Measurements from ENCODE around the gene GLG1.

Gene GLG1

DNA sequence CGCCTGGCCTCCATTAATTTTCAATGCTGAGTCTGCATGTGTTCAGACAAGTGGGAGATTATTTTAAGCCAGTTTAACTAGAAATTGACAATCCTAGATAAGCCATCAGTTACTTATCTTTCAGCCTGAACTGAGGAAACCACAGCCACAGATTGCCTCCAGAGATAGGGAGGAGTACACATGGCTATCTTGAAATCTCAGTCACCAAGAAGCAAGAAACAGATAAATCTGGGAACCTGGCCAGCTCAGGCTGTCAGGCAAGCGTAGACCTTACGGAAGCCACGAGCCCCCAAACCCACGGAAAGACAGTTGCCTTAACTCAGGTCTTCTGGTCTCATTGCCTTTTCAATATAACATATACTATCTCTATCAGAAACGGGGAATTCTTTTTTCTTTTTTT, 2.0 kb upstream of the GLG1 start:
- no peak for DNase-seq (ENCODE audit: low read depth in 3 of 3)

DNA sequence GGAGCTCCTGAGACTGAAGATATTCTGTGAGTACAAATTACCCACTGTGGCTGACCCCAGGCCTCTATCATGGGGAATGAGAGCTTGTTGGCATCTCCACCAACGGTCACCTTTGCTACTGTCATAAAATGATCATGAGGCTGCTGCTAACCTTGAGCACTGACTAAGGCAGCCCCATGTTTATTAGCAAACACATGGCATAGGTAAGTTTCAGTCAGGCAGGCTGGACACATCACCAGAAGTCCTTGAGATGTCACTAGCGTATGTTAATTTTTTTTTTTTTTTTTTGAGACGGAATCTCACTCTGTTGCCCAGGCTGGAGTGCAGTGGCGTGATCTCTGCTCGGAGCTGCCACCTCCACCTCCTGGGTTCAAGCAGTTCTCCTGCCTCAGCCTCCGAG, 1.5 kb upstream of the GLG1 start:
- DNase-seq (ENCODE audit: low read depth in 3 of 3), result no peak

DNA sequence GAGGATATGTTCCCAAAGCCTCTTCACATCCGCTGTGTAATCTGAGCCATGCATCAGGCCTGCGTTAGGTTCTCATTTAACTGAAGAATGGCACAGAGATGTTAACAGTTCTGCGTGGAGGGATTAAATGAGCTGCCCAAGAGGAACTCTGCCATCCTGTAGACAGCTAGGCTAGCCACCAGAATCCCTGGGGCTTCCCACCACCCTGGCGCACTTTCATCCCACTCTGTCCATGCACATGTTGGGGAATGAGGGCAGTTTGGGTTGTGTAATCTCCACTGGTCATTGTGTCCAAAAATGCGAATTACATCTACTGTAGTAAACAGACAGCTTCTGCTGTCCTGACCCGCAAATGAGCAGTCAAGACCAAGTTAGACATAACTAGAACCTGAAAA, 1.0 kb upstream of the GLG1 start:
- no peak for DNase-seq (ENCODE audit: low read depth in 3 of 3)

DNA sequence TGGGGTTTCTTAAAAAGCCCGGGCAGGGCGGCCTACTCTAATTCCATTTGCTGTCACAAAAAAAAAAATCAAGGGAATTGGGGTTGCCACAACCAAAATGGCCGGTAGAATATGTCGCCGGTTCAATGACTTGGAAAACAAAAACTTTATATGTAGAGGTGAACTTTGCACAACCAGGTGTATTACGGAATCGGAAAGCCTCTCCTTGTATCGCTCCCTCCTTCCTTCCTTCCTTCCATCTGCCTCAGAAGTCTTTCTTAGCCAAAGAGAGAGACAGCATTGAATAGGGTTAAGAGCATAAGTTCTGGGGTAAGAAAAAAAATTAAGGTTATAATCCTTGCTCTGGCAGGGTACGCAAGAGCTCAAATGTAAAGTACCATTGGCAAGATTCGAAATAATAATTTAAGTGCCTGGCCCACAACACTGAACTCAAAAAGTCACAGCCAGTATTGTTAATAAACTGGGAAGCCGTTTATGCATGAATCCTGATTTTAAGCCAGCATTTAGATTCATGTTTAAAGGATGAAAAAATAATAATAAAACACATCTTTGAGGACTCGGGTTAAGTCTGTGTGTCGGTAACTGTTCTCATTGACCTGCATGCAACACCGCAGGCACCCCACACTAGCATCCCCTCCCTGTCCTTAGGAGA, 522 bp upstream of the GLG1 start:
- DNase-seq (ENCODE audit: low read depth in 3 of 3), result no peak

DNA sequence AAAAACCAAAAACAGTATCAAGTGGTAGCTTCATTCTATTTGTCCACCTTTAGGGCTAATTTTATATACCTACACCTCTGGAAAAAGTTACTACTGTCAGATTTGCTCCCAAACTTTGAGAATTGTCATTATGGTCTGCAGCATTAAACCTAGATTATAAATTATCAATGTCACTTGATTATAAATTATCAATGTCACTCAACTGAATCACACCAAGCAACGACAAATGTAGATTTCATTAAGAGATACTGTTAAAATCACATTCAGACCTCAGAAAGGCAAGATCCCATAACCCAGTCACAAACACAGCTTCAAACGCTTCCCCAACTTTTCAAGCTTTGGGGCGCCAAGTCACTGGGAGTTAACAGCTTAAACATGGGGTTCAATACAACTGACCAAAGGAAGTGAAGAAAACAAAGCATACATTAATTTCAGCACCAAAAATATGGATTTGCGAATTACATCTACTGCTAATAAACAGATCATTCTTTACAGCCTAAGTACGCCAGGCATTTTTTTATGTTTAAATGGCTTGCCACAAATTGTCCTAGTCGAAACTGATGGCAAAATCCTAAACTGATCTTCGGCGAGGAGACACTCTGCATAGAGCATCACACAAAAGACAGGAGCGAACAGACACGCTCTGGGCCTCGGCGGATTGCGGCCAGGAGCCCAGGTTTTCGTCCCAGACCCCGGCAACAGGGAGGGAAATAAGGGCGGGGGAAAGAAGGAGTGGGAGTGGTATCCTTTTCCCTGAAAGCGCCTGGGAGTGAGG, 981 bp downstream of the GLG1 start:
- no peak for DNase-seq (ENCODE audit: low read depth in 3 of 3)

DNA sequence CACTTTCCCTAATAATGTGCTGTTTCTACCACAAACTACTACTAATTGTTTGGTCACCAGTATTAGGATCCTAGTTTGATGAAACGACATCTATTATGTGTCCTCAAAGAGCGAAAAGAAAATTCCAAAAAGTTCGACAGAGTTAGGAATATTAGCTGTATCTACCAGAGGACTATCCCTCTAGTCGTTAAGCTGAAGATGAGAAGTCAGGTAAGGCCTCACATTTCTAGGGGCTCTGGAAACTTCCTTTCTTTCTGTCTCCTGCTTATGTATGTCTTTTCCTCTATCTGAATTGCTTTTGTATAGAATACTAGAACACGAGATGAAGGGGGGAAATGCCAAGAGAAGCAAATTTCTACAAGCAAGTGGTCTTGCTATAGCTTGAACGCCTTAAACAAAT, 1.6 kb downstream of the GLG1 start:
- no peak for DNase-seq (ENCODE audit: low read depth in 3 of 3)

DNA sequence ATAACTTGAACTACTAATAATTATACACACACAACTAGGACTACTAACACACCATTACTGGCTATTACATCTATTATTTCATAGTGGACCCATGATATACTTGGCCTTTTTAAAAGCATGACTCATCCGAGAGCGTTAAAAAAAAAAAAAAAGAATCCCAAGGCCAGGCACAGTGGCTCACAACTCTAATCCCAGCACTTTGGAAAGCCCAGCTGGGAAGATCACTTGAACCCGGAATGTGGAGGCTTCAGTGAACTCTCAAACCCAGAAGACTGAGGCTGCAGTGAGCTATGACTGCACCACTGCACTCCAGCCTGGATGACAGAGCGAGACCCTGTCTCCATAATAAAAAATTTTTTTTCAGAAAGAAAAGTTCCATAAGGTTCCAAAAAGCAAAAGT, 3.1 kb downstream of the GLG1 start:
- no peak for DNase-seq (ENCODE audit: low read depth in 3 of 3)

DNA sequence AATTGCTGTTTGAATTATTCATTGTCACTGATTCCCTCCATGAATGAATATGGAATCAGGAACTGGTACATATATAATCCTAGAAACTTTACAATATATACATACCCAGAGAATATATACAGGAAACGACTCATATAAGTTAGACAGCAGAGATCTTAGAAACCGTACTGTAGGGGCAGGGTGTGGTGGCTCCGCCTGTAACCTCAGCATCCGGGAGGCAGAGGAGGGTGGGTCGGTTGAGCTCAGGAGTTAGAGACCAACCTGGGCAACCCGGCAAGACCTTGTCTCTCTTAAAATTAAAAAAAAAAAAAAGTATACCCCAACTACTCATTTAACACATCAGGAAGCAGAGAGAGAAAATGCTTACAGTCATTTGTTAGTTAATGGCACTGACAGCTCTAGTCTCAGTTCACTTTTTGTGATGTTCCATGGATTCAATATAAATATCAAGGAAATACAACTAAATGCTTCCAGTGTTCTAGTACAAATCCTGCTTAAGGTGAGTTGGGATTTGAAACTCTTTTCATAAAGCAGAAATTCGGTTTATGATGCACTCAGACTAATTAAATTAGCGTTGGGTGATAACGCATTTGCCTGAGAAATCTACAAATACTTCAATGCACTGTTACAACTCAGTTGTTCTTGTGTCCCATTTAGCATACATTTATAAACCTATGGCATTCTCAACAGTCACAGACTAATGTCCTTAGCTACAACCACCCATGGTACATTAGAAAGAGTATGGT, 5.6 kb downstream of the GLG1 start:
- peak in 2 of 3 experiments; percentile 26 to 56 for DNase-seq (ENCODE audit: low read depth in 3 of 3)

DNA sequence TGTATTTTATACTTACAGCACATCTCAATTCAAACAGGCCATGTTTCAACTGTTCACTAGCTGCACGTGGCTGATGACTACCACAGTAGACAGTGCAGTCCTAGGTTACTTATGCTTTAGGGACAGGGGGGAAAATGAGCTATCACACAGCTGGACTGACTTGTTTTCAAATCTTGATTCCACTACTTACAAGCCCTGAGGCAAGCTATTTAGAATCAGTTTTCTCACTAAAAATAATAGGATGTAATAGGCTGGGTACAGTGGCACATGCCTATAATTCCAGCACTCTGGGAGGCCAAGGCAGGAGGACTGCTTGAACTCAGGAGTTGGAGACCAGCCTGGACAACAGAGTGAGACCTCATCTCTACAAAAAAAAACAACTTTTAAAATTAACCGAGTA, 10.3 kb downstream of the GLG1 start:
- DNase-seq (ENCODE audit: low read depth in 3 of 3), result no peak

DNA sequence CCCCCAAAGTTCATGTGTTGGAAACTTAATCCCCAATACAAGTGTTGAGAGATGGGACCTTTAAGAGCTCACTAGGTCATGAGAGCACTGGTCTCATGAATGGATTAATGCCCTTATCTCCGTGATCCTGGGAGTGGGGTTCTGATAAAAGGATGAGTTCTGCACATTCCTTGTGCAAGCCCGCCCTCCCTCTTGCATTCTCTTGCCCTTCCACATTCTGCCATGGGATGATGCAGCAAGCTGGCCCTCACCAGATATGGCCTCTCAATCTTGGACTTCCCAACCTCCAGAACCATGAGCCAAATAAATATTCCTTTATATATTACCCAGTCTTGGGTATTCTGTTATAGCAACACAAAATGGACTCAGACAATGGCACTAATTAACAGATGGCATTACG, 14.1 kb downstream of the GLG1 start:
- DNase-seq (ENCODE audit: low read depth in 3 of 3), result no peak

DNA sequence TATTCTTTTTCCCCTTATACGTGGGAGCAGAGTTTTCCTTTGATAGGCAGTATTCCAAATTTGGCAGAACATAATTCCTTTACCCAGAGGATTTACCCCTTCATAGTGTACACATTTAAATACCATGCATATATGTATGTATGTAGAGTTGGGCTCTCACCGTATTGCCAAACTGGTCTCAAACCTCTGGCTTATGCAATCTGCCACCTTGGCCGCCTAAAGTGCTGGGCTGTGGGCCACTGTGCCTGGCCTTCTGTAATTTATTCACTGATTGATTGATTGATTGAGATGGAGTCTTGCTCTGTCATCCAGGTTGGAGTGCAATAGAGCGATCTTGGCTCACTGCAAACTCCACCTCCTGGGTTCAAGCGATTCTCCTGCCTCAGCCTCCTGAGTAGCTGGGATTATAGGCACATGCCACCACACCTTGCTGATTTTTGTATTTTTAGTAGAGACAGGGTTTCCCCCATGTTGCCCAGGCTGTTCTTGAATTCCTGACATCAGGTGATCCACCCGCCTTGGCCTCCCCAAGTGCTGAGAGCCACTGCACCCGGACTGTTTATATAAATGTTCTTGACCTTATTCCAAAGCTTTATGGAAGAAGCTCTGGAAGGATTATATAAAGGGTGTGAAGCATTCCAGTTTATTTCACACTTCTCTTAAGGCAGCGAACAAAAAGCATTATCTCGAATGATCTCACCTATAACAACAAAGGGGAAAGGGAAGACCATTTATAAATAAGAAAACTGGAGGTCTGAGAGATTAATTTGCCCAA, 14.9 kb downstream of the GLG1 start:
- no peak for DNase-seq (ENCODE audit: low read depth in 3 of 3)

DNA sequence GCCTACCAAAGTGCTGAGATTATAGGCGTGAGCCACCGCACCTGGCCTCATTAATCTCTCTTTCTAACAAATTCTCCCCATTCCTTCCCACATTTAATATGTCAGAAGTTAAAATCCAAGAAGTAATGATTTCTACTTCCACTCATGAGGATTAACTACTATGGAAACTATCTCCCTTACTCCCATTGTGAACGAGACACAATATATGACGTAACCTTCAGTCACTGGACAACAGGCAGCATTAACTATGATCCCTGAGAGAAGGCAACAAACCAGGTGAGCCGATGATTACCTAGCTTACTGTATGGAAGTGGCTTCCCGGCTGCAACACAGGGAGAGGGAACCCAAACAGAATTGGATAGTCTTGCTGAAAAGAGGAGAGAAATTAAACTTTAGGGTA, 20.0 kb downstream of the GLG1 start:
- no peak for DNase-seq (ENCODE audit: low read depth in 3 of 3)

DNA sequence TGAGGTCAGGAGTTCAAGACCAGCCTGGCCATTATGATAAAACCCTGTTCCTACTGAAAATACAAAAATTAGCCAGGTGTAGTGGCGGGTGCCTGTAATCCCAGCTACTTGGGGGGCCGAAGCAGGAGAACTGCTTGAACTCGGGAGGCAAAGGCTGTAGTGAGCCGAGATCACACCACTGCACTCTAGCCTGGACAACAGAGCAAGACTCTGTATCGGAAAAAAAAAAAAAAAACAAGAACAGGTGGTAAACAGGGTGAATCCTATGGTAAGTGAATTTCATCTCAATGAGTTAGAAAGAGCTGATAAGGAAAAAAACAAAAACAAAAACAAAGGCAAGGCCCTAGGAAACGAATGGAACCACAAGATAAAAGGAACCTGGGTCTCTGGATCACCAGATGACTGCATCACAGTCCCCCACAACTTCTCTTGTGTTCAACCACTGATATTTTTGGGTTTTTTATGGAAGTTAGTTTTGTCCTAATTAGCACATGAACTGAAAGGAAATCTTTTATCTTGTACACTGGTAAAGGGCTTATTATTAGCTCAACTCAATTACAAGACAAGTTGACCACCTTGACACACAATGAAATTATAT, 21.0 kb downstream of the GLG1 start:
- no peak for DNase-seq (ENCODE audit: low read depth in 3 of 3)

DNA sequence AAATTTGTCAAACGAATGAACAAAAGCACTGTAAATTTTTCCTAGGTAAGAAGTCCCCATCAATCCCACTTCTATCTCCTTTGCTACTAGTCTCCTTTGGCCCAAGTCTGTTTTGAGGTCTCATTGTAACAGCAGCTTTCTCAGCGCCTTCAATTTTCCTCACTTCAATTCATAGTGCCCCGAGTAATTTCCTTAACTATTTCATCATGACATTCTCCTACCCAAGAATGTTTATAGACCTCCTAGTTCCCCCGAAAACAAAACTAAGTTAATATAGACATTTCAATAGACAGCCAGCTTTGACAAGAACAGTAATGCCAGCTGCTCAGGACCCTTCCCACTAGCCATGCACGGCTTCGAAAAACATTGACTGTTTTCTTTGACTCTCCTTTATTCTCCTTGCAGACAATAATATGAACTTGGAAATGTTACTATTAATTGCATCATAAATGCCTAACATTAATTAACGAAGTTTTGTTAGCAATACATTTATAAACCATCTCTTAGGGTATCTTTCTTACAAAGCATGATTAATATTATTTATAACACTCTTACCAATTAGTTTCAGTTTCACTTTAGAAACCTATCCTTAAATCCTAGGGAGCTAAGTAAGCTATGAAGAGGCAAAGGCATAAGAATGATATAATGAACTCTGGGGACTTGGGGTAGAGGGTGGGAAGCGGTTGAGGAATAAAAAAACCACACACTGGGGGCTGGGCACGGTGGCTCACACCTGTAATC, 22.8 kb downstream of the GLG1 start:
- no peak for DNase-seq (ENCODE audit: low read depth in 3 of 3)

DNA sequence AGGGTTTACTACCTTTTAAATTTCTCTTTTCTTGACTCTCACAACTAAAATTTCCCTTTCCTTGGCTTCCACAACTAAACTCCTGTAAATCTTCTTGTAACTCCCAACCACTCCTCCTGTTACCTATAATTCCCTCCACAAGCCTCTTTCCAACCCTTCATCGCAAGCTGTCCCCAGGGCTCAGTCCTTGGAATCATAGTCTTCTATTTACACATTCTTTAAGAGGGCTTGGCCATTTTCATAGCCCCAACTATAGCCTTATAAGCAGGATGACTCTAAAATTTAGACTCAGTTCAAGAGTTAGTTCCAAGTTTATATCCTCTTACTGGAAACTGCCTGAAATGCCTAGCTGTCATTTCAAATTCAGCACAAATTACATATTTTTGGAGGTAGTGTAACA, 23.9 kb downstream of the GLG1 start:
- DNase-seq (ENCODE audit: low read depth in 3 of 3), result no peak

DNA sequence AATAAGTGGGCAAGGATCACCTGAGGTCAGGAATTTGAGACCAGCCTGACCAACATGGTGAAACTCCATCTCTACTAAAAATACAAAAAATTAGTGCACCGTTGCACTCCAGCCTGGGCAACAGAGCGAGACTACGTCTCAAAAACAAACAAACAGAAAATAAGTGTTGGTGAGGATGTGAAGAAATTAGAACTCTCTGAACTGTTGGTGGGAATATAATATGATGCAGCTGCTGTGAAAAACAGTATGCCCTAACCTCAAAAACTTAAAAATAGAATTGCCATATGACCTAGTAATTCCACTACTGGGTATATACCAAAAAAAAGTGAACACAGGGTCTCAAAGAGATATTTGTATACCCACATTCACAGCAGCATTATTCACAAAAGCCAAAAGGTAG, 26.1 kb downstream of the GLG1 start:
- DNase-seq (ENCODE audit: low read depth in 3 of 3), result no peak

DNA sequence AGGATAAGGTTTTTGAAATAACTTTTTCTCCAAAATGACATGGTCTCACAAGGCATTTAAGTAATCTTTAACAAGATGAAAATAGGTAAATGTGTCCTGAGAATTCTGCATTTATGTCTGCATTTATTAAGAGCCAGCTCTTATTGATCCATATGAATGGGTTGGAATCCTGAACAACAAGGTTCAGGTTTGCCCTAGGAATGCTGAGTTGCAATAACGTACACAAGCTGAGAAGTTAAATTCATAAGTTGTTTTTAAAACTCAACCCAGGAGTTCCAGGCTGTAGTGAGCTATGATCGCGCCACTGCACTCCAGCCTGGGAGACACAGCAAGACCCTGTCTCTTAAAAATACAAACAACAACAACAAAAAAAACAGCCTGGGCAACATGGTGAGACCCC, 28.1 kb downstream of the GLG1 start:
- DNase-seq (ENCODE audit: low read depth in 3 of 3), result no peak

DNA sequence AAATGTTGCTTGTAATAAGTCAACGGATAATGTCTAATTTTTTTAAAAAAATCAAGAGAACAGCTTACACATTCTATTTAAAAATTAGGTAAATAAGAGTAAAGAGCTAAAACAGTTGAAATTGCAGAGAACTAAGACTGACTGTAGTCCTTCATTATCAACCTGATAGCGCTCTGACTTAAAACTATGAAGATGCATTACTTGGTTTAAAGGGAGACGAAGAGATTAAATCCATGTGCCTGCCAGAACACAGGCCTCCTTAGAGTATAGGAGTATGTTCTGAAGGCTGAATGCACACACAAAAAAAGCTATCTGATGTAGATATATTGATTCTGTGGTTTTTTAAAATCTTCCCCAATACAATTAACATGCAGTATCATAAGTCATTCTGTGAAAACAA, 28.5 kb downstream of the GLG1 start:
- DNase-seq (ENCODE audit: low read depth in 3 of 3), result no peak

DNA sequence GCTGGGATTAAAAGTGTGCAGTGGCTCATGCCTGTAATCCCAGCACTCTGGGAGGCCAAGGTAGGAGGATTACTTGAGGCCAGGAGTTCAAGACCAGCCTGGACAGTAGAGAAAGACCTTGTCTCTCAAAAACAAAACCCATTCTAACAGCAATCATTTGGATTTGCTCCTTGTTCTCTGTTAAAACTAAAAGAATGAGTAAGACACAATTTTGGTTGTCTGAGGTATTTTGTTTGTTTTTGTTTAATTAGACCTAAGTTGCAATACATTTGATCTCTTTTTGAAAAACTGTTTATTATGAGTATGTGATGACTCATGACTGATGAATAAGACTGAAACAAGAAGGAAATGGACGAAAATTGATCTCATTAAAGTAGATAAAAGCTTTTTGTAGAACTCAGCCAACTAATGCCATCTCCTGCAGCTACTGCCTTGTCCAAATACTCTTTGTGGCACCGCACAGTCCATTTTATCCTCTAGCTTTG, 29.0 kb downstream of the GLG1 start:
- DNase-seq (ENCODE audit: low read depth in 3 of 3), result no peak

DNA sequence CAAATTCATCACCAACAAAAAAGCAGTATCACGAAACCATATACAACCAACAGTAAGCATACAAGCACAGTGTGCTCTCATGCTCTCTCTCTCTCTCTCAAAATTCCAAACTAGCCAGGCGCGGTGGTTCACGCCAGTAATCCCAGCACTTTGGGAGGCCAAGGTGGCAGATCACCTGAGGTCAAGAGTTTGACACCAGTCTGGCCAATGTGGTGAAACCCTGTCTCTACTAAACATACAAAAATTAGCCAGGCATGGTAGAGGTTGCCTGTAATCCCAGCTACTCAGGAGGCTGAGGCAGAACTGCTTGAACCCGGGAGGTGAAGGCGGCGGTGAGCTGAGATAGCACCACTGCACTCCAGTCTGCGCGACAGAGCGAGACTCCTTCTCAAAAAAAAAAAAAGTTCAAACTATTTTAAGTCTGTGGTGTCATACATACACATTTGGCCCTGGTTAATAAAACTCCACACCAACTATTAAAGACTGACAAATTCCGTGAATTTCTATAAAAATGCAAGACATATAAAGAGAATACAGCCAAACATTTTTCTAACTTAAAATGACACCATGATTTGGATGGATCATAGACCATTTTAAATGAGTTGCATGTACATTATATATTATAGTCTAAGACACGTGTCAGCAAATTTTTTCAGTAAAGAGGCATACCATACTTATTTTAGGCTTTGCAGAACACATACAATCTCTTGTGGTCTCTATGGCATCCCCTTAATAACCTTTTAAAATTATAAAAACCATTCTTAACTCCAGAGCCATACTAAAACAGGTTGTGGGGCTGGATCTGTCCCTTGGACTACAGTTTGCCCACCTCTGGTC, 30.9 kb downstream of the GLG1 start:
- DNase-seq (ENCODE audit: low read depth in 3 of 3), result no peak

Data from stimulated activated CD4-positive, alpha-beta T cell treated with anti-CD3 and anti-CD28 coated beads, TNF-alpha, amount 100 ng/mL, for 24 hours (primary cell).